ENCODE results near the gene HMGXB4. TPM values are rescaled to one million over a fixed set of nuclear protein-coding genes. Genes with fewer than 3 reads are reported as not detected.

Gene HMGXB4
- total and polyA plus RNA-seq, 2 of the 4 experiments (the other 2 are of a cell fraction): 11.8 to 18.5 TPM

GRCh38 chr22:35307372-35307771, 50.1 kb downstream of the HMGXB4 start:
- no peak overlapping the region for H2AK9ac ChIP-seq (replicated peaks; ENCODE audit: low read depth, low read length, poor library complexity)
- no peak overlapping the region for H2BK120ac ChIP-seq (ENCODE audit: low read depth, low read length)
- H3K27ac ChIP-seq (ENCODE audit: insufficient read depth, low read length): no peak overlapping the region
- no peak overlapping the region for H3K4ac ChIP-seq (ENCODE audit: low read depth, low read length)
- H2BK20ac ChIP-seq (ENCODE audit: low read depth, low read length): no peak overlapping the region
- no TSS peak for BruUV-seq (replicated peaks)
- no peak overlapping the region for H4K91ac ChIP-seq (ENCODE audit: insufficient read depth, low read depth, low read length)
- WGBS, 2 experiments (ENCODE audit: extremely low coverage in 2 of 2, insufficient read length in 1 of 2): 88% methylated on average over 8 of the region's 9 CpGs; no CpG with 5 or more reads in 1 of the 2 experiments
- H2AK5ac ChIP-seq (ENCODE audit: low read depth, low read length): peak overlapping the region; percentile 18; the same call in 1 of the 2 replicates
- H4K8ac ChIP-seq (ENCODE audit: low read depth in 2 of 2, low read length in 2 of 2): no peak overlapping the region
- H2AFZ ChIP-seq (replicated peaks; ENCODE audit: low read length, poor library complexity): no peak overlapping the region
- H2BK15ac ChIP-seq (ENCODE audit: low read depth, low read length): no peak overlapping the region
- dilution Hi-C loops (cut with HindIII; ENCODE audit: low sequenced_read_pairs, unreplicated experiment) (no loop called here), in situ Hi-C loops (cut with MboI; ENCODE audit: low sequenced_read_pairs) (loop anchor here (25.0 kb wide), 1 partner anchor 1205 kb away; the partner anchor contains the start of gene FOXRED2), intact Hi-C loops (cut with micrococcal nuclease) (no loop called here)
- H3K4me3 ChIP-seq (ENCODE audit: insufficient read depth, low read depth, low read length): no peak overlapping the region
- no peaks in the 10 kb centered on the region for H3K9me3 ChIP-seq (ENCODE audit: control insufficient read depth, insufficient read depth, low read length)
- ATAC-seq (ENCODE audit: low read depth) (no peak), DNase-seq (no peak)
- H3K4me2 ChIP-seq (ENCODE audit: low read depth, low read length): no peak overlapping the region
- no peaks in the 10 kb centered on the region for H3K27me3 ChIP-seq (ENCODE audit: control insufficient read depth, insufficient read depth, low read length)
- peaks cover 20% of the 10 kb centered on the region for H3K4me1 ChIP-seq (ENCODE audit: control insufficient read depth, insufficient read depth, low read length)
- H3K56ac ChIP-seq (ENCODE audit: extremely low read depth, insufficient read depth, low read length): no peak overlapping the region
- TF ChIP-seq POLR2A (IDR thresholded peaks at IDR 0.05; ENCODE audit: low read depth, low read length): no peak
- TF ChIP-seq CEBPB (IDR thresholded peaks at IDR 0.05; ENCODE audit: low read depth, low read length): no peak
- no peak for TF ChIP-seq MAZ (IDR thresholded peaks at IDR 0.05; ENCODE audit: borderline replicate concordance, low read depth, low read length)
- no peak for TF ChIP-seq MXI1 (IDR thresholded peaks at IDR 0.05; ENCODE audit: borderline replicate concordance, low read depth, low read length)
- no peak for TF ChIP-seq SMC3 (IDR thresholded peaks at IDR 0.05; ENCODE audit: low read depth, low read length)
- TF ChIP-seq CTCF (conservative IDR thresholded peaks at IDR 0.05; ENCODE audit: low read depth, low read length): no peak
- TF ChIP-seq MAFK (IDR thresholded peaks at IDR 0.05; ENCODE audit: low read depth, low read length): no peak
- TF ChIP-seq RAD21 (IDR thresholded peaks at IDR 0.05; ENCODE audit: low read length): no peak
- TF ChIP-seq, protein P1, sequence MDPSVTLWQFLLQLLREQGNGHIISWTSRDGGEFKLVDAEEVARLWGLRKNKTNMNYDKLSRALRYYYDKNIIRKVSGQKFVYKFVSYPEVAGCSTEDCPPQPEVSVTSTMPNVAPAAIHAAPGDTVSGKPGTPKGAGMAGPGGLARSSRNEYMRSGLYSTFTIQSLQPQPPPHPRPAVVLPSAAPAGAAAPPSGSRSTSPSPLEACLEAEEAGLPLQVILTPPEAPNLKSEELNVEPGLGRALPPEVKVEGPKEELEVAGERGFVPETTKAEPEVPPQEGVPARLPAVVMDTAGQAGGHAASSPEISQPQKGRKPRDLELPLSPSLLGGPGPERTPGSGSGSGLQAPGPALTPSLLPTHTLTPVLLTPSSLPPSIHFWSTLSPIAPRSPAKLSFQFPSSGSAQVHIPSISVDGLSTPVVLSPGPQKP (IDR thresholded peaks at IDR 0.05; ENCODE audit: borderline replicate concordance, low read depth, low read length): no peak
- no peak overlapping the region for H2BK5ac ChIP-seq (ENCODE audit: low read depth, low read length, poor library complexity, severe bottlenecking)
- POLR2A ChIA-PET (ENCODE audit: unreplicated experiment): no interaction called here
- H3K36me3 ChIP-seq (ENCODE audit: control insufficient read depth, insufficient read depth, low read length): peaks cover 5% of the 10 kb centered on the region; the same call in 1 of the 2 replicates
- CTCF ChIA-PET: no interaction called here
- no peak overlapping the region for H3K18ac ChIP-seq (ENCODE audit: low read depth, low read length)
- no peak overlapping the region for H3K14ac ChIP-seq (replicated peaks; ENCODE audit: low read depth, low read length)
- no peak overlapping the region for H4K5ac ChIP-seq (ENCODE audit: low read depth, low read length)
- H3K79me1 ChIP-seq (ENCODE audit: low read depth in 1 of 2, low read length in 2 of 2): peaks cover 32 to 85% of the 10 kb centered on the region in 2 experiments
- H4K20me1 ChIP-seq (ENCODE audit: insufficient read depth, low read length): peaks cover 45% of the 10 kb centered on the region
- no peak overlapping the region for H3K9ac ChIP-seq (ENCODE audit: low read depth, low read length)
- no peak overlapping the region for H3K23ac ChIP-seq (ENCODE audit: low read depth, low read length)
- peaks cover 31% of the 10 kb centered on the region for H3K9me1 ChIP-seq (ENCODE audit: insufficient read depth, low read length)

Measured in IMR-90 (cell line).